Stomach (tissue), 4 donors: Measurements from ENCODE around the gene NFE2L2.

Experiments
- CTCF ChIP-seq, 7 experiments: fragments of 450-650 bp in 4 of 7; fragments of 200-600 bp in 3 of 7; sonication (generic) in 3 of 7; IDR thresholded peaks; one replicate each; pipeline ENCODE4 v1.5.1; 2016 to 2019; ENCODE audit warnings: antibody characterized with exemption in 7 of 7, control low read depth in 2 of 7, mild to moderate bottlenecking in 1 of 7
- POLR2AphosphoS5 ChIP-seq, 3 donors: sonication (generic); formaldehyde crosslinking; IDR thresholded peaks; one replicate each; pipeline ENCODE4 v1.6.1; 2016; ENCODE audit warnings: antibody characterized with exemption in 3 of 3

GRCh38 chr2:177235855-177236437, 28.6 kb downstream of the NFE2L2 start:
- TF ChIP-seq CTCF (IDR thresholded peaks at IDR 0.05) (no peak), POLR2AphosphoS5 (IDR thresholded peaks at IDR 0.05) (no peak)
